Suppressor macrophage treated with lipopolysaccharide for 1 hour (primary cell): ENCODE data around the gene ITPR3.

ENCODE experiments used
- DNase-seq, 3 donors: peaks; one replicate each; pipeline ENCODE4 v3.0.0-alpha.2; 2020 to 2022

Gene ITPR3

GRCh38 chr6:33688451-33689147, 67.5 kb downstream of the ITPR3 start:
- DNase-seq, result no peak

GRCh38 chr6:33689148-33689494, 68.0 kb downstream of the ITPR3 start:
- no peak for DNase-seq

GRCh38 chr6:33689879-33690278, 68.8 kb downstream of the ITPR3 start:
- no peak for DNase-seq

- DNase-seq, result no peak
Measured at GRCh38 chr6:33690766-33691165, 69.6 kb downstream of the ITPR3 start.

DNA sequence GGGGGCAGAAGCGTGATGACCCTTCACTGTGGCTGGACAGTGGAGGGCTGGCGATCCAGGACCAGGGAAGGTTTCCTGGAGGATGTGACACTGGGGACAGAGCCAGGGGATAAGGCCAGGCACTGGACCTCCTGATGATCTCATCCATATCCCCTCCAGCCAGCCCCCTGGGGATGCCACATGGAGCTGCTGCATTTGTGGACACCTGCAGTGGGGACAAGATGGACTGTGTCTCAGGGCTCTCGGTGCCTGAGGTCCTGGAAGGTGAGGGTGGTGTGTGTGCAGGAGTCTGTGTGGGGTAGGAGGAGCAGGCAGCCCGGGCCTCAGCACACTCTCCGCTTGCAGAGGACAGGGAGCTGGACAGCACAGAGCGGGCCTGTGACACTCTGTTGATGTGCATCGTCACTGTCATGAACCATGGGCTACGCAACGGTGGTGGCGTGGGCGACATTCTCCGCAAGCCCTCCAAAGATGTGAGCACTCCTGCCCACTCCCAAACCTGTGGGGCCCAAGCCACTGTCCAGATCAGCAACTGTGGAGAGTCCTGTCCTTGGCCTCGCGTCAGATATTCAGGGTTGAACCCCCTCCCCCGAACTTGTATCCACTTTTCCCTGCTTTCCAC, 70.4 kb downstream of the ITPR3 start:
- DNase-seq, result no peak

GRCh38 chr6:33692078-33692759, 71.1 kb downstream of the ITPR3 start:
- no peak for DNase-seq

- peak; percentile 87 to 89 (median 89) for DNase-seq
Measured at GRCh38 chr6:33692760-33693158, 71.6 kb downstream of the ITPR3 start.

DNA sequence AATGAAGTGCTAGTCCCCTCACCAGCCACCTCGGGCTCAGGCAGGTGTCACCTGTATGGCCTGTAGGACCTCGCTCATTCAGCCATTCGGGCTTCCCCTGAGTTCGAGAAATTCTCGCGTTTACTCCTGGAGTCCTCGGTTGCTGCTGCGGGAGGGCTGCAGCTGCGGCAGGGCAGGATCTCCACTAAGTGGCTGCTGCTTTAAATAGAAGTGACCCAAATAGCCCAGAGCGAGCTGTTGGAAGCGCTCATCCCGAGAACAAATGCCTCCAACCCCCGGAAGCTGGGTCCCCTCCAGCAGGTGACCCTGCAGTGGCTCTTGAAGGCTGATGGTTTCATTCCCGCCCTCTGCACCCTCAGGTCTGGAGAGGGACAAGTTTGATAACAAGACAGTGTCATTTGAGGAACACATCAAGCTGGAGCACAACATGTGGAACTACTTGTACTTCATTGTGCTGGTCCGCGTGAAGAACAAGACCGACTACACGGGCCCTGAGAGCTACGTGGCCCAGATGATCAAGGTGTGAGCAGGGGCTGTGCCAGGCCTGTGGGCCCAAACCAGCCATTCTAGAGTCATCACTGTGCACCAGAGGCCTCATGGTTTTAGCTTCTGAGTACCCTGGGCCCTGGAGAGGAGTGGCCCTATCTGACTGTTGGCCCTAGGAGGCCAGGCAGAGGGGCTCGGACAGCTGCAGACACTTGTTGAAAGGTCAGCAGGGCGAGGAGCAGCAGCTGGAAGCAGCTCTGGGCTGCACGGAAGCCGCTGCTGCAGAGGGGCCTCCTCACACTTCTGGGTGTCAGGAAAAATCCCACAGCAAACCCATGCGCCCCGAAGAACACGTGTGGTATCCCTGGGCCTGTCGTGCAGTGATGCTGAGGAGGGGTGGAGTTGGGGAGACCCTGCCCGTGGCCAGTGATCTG, 72.3 kb downstream of the ITPR3 start:
- no peak for DNase-seq

- peak; percentile 72 to 74 (median 72) for DNase-seq
Measured at GRCh38 chr6:33694401-33694931, 73.3 kb downstream of the ITPR3 start.

DNA sequence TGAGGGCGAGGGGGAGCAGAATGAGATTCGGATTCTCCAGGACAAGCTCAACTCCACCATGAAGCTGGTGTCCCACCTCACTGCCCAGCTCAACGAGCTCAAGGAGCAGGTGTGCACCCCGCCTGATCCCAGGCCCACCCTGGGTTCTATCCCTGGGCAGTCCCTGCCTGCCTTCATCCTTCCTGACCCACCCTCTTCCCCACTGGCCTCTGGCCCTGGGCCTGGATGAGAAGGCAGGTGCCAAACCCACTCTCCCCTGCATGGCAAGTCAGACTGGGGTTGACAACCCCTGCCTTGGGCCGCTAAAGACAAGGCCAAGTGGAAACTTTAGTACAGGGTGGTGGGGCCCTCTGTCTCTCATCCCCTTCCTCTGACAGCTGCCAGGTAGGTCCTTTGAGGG, 73.9 kb downstream of the ITPR3 start:
- DNase-seq, result no peak

DNA sequence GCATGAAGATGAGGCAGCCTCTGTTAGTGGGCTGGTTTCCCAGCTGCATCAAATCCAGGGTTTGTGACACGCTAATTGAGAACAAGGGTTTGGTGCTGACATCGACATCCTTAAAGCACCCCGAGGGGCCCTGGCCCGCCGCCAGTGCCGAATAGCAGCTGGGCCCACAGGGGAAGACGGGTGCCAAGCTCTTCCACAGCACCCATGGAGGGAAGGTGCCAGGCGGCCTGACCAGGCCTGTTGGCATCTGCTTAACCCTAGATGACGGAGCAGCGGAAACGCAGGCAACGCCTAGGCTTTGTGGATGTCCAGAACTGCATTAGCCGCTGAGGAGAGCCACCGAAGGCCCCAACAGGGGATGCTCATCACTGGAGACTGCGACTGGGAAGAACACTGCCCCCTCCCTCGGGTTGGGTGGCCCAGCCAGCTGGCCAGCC, 74.3 kb downstream of the ITPR3 start:
- DNase-seq, result no peak

- no peak for DNase-seq
Measured at GRCh38 chr6:33696076-33696475, 75.0 kb downstream of the ITPR3 start.

DNA sequence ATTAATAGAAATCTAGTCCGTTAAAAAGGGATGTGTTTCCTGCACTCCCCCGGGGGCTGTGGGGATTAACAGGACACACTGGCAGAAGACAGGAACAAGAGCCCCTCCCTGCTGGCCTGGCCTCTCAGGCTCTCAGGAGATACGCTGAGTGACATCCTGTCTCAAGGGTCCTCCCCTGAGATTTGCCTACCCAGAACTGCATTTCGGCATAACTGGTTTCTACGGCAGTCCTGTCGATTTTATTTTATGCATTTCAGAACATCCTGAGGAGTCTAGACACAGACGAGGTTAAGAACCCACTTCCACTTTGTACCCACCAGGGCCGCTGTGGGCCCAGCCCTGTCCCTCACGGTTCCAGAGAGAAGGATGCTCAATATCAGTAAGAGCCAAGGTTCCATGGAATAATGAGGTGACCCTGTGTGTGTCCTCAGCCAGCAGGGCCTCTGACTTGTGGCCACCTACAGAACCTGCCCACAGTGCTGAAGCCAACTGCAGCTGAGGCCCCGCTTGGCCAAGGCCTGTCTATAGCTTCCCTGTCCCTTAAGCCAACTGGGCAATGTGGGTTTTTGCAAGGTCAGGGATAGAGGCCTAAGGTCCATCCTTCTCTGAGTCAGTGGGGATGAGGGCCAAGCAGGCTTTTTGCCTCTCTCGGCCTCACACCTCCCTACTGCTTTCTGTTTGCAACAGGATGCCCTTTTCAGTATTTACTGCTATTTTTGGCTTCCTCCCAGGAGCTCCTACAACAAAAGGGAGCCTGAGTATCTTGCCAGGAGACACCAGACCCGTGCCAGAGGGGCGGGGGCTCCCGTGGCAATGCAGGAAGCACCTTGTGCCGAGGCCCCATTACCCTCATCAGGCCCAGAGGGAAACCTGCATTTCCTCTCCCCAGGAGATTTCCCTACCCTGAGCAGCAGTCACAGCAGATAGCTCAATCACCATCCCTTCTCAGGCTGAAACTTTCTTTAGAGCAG, 75.7 kb downstream of the ITPR3 start:
- no peak for DNase-seq

DNA sequence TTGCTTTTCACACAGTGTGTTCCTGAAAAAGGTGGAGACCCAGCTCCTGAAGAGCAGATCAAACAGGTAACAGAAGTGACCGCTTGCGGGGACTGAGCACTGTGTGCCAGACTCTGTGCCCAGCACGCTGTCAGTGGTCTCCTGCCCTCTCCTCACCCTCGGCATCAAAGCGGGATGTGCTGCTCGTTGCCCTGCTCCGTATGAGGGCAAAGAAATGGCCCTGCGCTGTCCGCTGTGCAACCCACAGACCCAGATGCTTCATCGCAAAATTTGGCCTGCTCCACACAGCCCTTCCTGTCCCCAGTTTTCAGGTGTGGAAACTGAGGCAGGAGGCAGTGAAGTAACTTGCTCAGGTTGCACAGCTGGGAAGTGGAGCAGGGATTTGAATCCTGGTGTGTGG, 76.7 kb downstream of the ITPR3 start:
- no peak for DNase-seq

GRCh38 chr6:33698494-33698893, 77.4 kb downstream of the ITPR3 start:
- DNase-seq, result no peak

- DNase-seq, result no peak
Measured at GRCh38 chr6:33699131-33699530, 78.0 kb downstream of the ITPR3 start.

DNA sequence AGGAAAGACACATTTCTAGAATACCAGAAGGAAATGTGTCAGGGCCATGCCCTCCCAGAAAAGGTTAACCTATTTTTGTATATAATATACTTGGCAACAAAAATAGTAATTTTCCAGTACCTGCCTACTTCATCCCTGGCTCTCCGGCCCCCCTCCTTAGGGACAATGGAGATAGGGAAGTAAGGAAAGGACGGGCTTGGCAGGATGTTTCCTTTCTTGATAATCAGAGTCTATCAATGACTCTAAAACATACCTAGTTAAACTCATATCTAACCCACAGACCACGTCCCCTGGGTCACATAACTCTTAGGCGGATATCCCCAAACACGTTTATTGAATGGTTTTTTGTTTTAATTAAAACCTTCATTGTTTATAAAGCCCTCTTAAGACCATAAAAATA, 78.6 kb downstream of the ITPR3 start:
- no peak for DNase-seq

- peak; percentile 62 to 84 (median 75) for DNase-seq
Measured at GRCh38 chr6:33700391-33701050, 79.4 kb downstream of the ITPR3 start.

GRCh38 chr6:33702345-33702977, 81.3 kb downstream of the ITPR3 start:
- DNase-seq, result peak; percentile 50 to 70 (median 59)
